K562 (cell line): ENCODE results near the gene GTF2A2. TPM values are rescaled to one million over a fixed set of nuclear protein-coding genes. Genes with fewer than 3 reads are reported as not detected.

ENCODE experiments used
- EGR1 ChIP-seq: fragments of 450-650 bp; conservative IDR thresholded peaks from 2 replicates; pipeline ENCODE4 v1.6.1; 2017; ENCODE audit warnings: mild to moderate bottlenecking
- ZBTB40 ChIP-seq, 2 experiments: fragments of 450-650 bp in 1 of 2; sonication (generic) in 1 of 2; formaldehyde crosslinking in 1 of 2; IDR thresholded peaks; 2 replicates each; pipeline versions ENCODE4 v1.7.1 to v1.9.0; 2016 to 2022; ENCODE audit warnings: inconsistent platforms in 1 of 2, mild to moderate bottlenecking in 1 of 2, missing genetic modification reagents in 1 of 2
- ZHX1 ChIP-seq: fragments of 150-350 bp; conservative IDR thresholded peaks from 2 replicates; pipeline ENCODE4 v1.6.1; 2014; ENCODE audit warnings: low read length
- ZNF407 ChIP-seq: fragments of 450-650 bp; IDR thresholded peaks from 2 replicates; pipeline ENCODE4 v1.6.1; 2016; ENCODE audit warnings: low read depth
- ZNF511 ChIP-seq: sonication (generic); formaldehyde crosslinking; IDR thresholded peaks from 2 replicates; pipeline ENCODE4 v1.8.0; 2022; ENCODE audit warnings: mild to moderate bottlenecking, missing genetic modification reagents
- polyA plus RNA-seq, 8 experiments: library from polyadenylated mRNA; depleted of rRNA in 4 of 8; stranded (reverse) in 5 of 8; unstranded in 3 of 8; fragments of >200 nt; fragmentation: Nextera tagmentation in 2 of 8; fragmentation: Illumina TruSeq in 1 of 8; extraction: Ambion mirVana in 2 of 8; extraction: Trizol in 1 of 8; gene quantifications; 2 replicates each; pipeline versions ENCODE4 v1.2.1 to v1.2.3, GENCODE V29; 2011 to 2014; ENCODE audit warnings: inconsistent platforms in 1 of 8, missing spikeins in 1 of 8
- total RNA-seq, 7 experiments: library from RNA; depleted of rRNA in 6 of 7; stranded (reverse); fragments of >200 nt in 6 of 7; fragmentation: Illumina TruSeq in 2 of 7; extraction: Trizol in 2 of 7; gene quantifications; 2 replicates each; pipeline versions ENCODE4 v1.2.1 to v1.2.3, GENCODE V29; 2011 to 2021; ENCODE audit warnings: low replicate concordance in 1 of 7

Gene GTF2A2
- total and polyA plus RNA-seq, 9 of the 15 experiments (the other 6 are each of a cell fraction or from before 2014, with no cell fraction given) = 128 to 656 (median 172) TPM

GRCh38 chr15:59657635-59658125 lies 365 bp upstream of the GTF2A2 start (continued):
- TF ChIP-seq ZBTB40 (IDR thresholded peaks at IDR 0.05) = no peak
- no peak for TF ChIP-seq ZBTB40 (CRISPR knock-in tag; IDR thresholded peaks at IDR 0.05)
- no peak for TF ChIP-seq ZNF407
- TF ChIP-seq ZHX1 = no peak
- TF ChIP-seq EGR1 = no peak
- TF ChIP-seq ZNF511 (CRISPR knock-in tag) = no peak
